T-helper 17 cell (primary cell): ENCODE measurements around the gene DTNB. TPM values are rescaled to one million over a fixed set of nuclear protein-coding genes. Genes with fewer than 3 reads are reported as not detected.

ENCODE experiments used
- ATAC-seq: fragments of 150-1000 bp; cut with Tn5 transposase; 2 replicates; pipeline ENCODE4 v1.10.0; 2021; ENCODE audit warnings: mild to moderate bottlenecking, moderate library complexity
- DNase-seq, 3 donors: peaks; one replicate each; pipeline versions ENCODE4 v3.0.0 to v3.0.0-alpha.2; 2020 to 2021
- H3K9me3 ChIP-seq: one replicate; pipeline ENCODE4 v1.7.0; 2013; ENCODE audit warnings: low read length, mild to moderate bottlenecking; ENCODE audit not compliant: control insufficient read depth, poor library complexity, severe bottlenecking
- H3K27ac Mint-ChIP-seq: one replicate; pipeline ENCODE4 v1.8.0; 2022; ENCODE audit warnings: mild to moderate bottlenecking, moderate library complexity, mixed read lengths
- H3K27me3 Mint-ChIP-seq: one replicate; pipeline ENCODE4 v1.8.0; 2022; ENCODE audit warnings: mixed read lengths
- H3K36me3 Mint-ChIP-seq: one replicate; pipeline ENCODE4 v1.8.0; 2022; ENCODE audit warnings: low read depth, mixed read lengths
- H3K4me1 Mint-ChIP-seq: one replicate; pipeline ENCODE4 v1.8.0; 2022; ENCODE audit warnings: mild to moderate bottlenecking, mixed read lengths
- H3K4me3 Mint-ChIP-seq: one replicate; pipeline ENCODE4 v1.8.0; 2022; ENCODE audit warnings: mild to moderate bottlenecking, moderate library complexity, mixed read lengths
- total RNA-seq, 4 donors: library from RNA in 2 of 4; stranded (reverse) in 2 of 4; gene quantifications; one replicate each; pipeline ENCODE4 v1.2.3 and lab custom pipeline; 2022 to 2026

DTNB gene
- total RNA-seq, 2 donors from 2014 or later, result 32.3 to 36.3 TPM

- no peaks in the 10 kb centered on the region for H3K27me3 Mint-ChIP-seq
These were observed 25.4 kb upstream of the DTNB start for GRCh38 chr2:25698752-25699151.

GRCh38 chr2:25697559-25698341 lies 24.4 kb upstream of the DTNB start:
- Mint-ChIP-seq H3K27ac (no peak overlapping the region), H3K27me3 (no peaks in the 10 kb centered on the region), H3K36me3 (no peaks in the 10 kb centered on the region), H3K4me1 (peaks cover 3% of the 10 kb centered on the region), H3K4me3 (no peak overlapping the region)
- ATAC-seq, result no peak
- no peaks in the 10 kb centered on the region for H3K9me3 ChIP-seq
- no peak for DNase-seq

More at GRCh38 chr2:25698752-25699151, 25.4 kb upstream of the DTNB start:
- H3K36me3 Mint-ChIP-seq, result no peaks in the 10 kb centered on the region
- DNase-seq, result no peak
- H3K9me3 ChIP-seq, result no peaks in the 10 kb centered on the region
- H3K27ac Mint-ChIP-seq, result no peak overlapping the region
- ATAC-seq, result no peak
- peaks cover 3% of the 10 kb centered on the region for H3K4me1 Mint-ChIP-seq
- H3K4me3 Mint-ChIP-seq, result no peak overlapping the region

GRCh38 chr2:25692737-25693445 lies 19.5 kb upstream of the DTNB start:
- Mint-ChIP-seq H3K4me1 (no peaks in the 10 kb centered on the region), H3K36me3 (no peaks in the 10 kb centered on the region), H3K27ac (no peak overlapping the region), H3K27me3 (peaks cover 8% of the 10 kb centered on the region), H3K4me3 (no peak overlapping the region)
- H3K9me3 ChIP-seq, result no peaks in the 10 kb centered on the region
- ATAC-seq (no peak), DNase-seq (no peak)

GRCh38 chr2:25692143-25692542 lies 18.8 kb upstream of the DTNB start:
- Mint-ChIP-seq H3K36me3 (peaks cover 2% of the 10 kb centered on the region), H3K4me1 (no peaks in the 10 kb centered on the region), H3K4me3 (no peak overlapping the region), H3K27ac (no peak overlapping the region), H3K27me3 (peaks cover 8% of the 10 kb centered on the region)
- DNase-seq (no peak), ATAC-seq (no peak)
- H3K9me3 ChIP-seq, result no peaks in the 10 kb centered on the region

- Mint-ChIP-seq H3K27ac (no peak overlapping the region), H3K27me3 (peaks cover 8% of the 10 kb centered on the region), H3K4me3 (no peak overlapping the region), H3K36me3 (peaks cover 2% of the 10 kb centered on the region), H3K4me1 (no peaks in the 10 kb centered on the region)
- ATAC-seq (no peak), DNase-seq (no peak)
- no peaks in the 10 kb centered on the region for H3K9me3 ChIP-seq
These were observed 16.7 kb upstream of the DTNB start for GRCh38 chr2:25690058-25690457.

- H3K9me3 ChIP-seq, result no peaks in the 10 kb centered on the region
- Mint-ChIP-seq H3K36me3 (peaks cover 2% of the 10 kb centered on the region), H3K4me3 (no peak overlapping the region), H3K4me1 (peaks cover 3% of the 10 kb centered on the region), H3K27ac (no peak overlapping the region), H3K27me3 (peaks cover 8% of the 10 kb centered on the region)
- ATAC-seq (no peak), DNase-seq (no peak)
These were observed 14.9 kb upstream of the DTNB start for GRCh38 chr2:25688236-25688635.

- H3K4me1 Mint-ChIP-seq, result peaks cover 3% of the 10 kb centered on the region
These were observed 12.4 kb upstream of the DTNB start for GRCh38 chr2:25685741-25686140.

GRCh38 chr2:25684577-25685473 lies 11.4 kb upstream of the DTNB start:
- H3K27me3 Mint-ChIP-seq, result no peaks in the 10 kb centered on the region
- H3K4me1 Mint-ChIP-seq, result peaks cover 3% of the 10 kb centered on the region
- DNase-seq (no peak), ATAC-seq (no peak)
- peaks cover 2% of the 10 kb centered on the region for H3K36me3 Mint-ChIP-seq
- no peak overlapping the region for H3K27ac Mint-ChIP-seq
- no peak overlapping the region for H3K4me3 Mint-ChIP-seq
- H3K9me3 ChIP-seq, result no peaks in the 10 kb centered on the region

More at GRCh38 chr2:25685741-25686140, 12.4 kb upstream of the DTNB start:
- no peaks in the 10 kb centered on the region for H3K9me3 ChIP-seq
- Mint-ChIP-seq H3K36me3 (peaks cover 2% of the 10 kb centered on the region), H3K4me3 (no peak overlapping the region), H3K27me3 (peaks cover 7% of the 10 kb centered on the region), H3K27ac (no peak overlapping the region)
- DNase-seq (no peak), ATAC-seq (no peak)

GRCh38 chr2:25682082-25682481 lies 8.7 kb upstream of the DTNB start:
- Mint-ChIP-seq H3K4me1 (peaks cover 3% of the 10 kb centered on the region), H3K27ac (no peak overlapping the region), H3K27me3 (no peaks in the 10 kb centered on the region), H3K36me3 (no peaks in the 10 kb centered on the region), H3K4me3 (no peak overlapping the region)
- ATAC-seq (no peak), DNase-seq (no peak)
- H3K9me3 ChIP-seq, result no peaks in the 10 kb centered on the region

GRCh38 chr2:25677877-25678276 lies 4.5 kb upstream of the DTNB start:
- Mint-ChIP-seq H3K36me3 (peaks cover 2% of the 10 kb centered on the region), H3K4me1 (peaks cover 15% of the 10 kb centered on the region), H3K27me3 (no peaks in the 10 kb centered on the region), H3K27ac (no peak overlapping the region), H3K4me3 (no peak overlapping the region)
- no peaks in the 10 kb centered on the region for H3K9me3 ChIP-seq
- no peak for ATAC-seq
- DNase-seq, result no peak

GRCh38 chr2:25674077-25674362 lies 643 bp upstream of the DTNB start:
- peaks cover 27% of the 10 kb centered on the region for H3K4me1 Mint-ChIP-seq
- H3K36me3 Mint-ChIP-seq, result peaks cover 2% of the 10 kb centered on the region
- H3K27me3 Mint-ChIP-seq, result no peaks in the 10 kb centered on the region
- H3K27ac Mint-ChIP-seq, result peak overlapping the region; percentile 49
- DNase-seq, result no peak
- H3K9me3 ChIP-seq, result no peaks in the 10 kb centered on the region
- peak overlapping the region; percentile 88 for H3K4me3 Mint-ChIP-seq
- ATAC-seq, result no peak

- H3K4me3 Mint-ChIP-seq, result peak overlapping the region; percentile 84
- peak overlapping the region; percentile 24 for H3K27ac Mint-ChIP-seq
- no peaks in the 10 kb centered on the region for H3K9me3 ChIP-seq
- no peaks in the 10 kb centered on the region for H3K27me3 Mint-ChIP-seq
- peaks cover 30% of the 10 kb centered on the region for H3K4me1 Mint-ChIP-seq
- peak; percentile 51 to 56 (median 56) for DNase-seq
- peaks cover 4% of the 10 kb centered on the region for H3K36me3 Mint-ChIP-seq
- peak; percentile 86 for ATAC-seq
These were observed 680 bp downstream of the DTNB start for GRCh38 chr2:25672494-25673299.
